SK-N-SH treated with all-trans-retinoic acid at 6 μM for 48 hours (cell line): ENCODE data around the gene IGFL2.

Source experiments
- ATAC-seq: fragments of 200-7000 bp; cut with Tn5 transposase; 3 replicates; pipeline ENCODE4 v1.9.1; 2020; ENCODE audit warnings: mild to moderate bottlenecking, moderate library complexity
- ARNTL ChIP-seq: fragments of 450-650 bp; formaldehyde crosslinking; IDR thresholded peaks from 2 replicates; pipeline ENCODE4 v1.5.0; 2020; ENCODE audit warnings: low read depth, mild to moderate bottlenecking, moderate library complexity, borderline replicate concordance
- BACH2 ChIP-seq: fragments of 250-450 bp; sonication (Bioruptor Pico); IDR thresholded peaks from 2 replicates; pipeline ENCODE4 v1.9.0; 2021; ENCODE audit warnings: mild to moderate bottlenecking, borderline replicate concordance
- CREB5 ChIP-seq: fragments of 250-450 bp; sonication (Bioruptor Pico); IDR thresholded peaks from 2 replicates; pipeline ENCODE4 v1.5.1; 2020; ENCODE audit warnings: low read depth, mild to moderate bottlenecking, moderate library complexity
- CSDC2 ChIP-seq: fragments of 250-450 bp; sonication (Bioruptor Pico); IDR thresholded peaks from 2 replicates; pipeline ENCODE4 v1.5.0; 2020; ENCODE audit warnings: mild to moderate bottlenecking, moderate library complexity
- CSRNP3 ChIP-seq: fragments of 250-450 bp; sonication (Bioruptor Pico); IDR thresholded peaks from 2 replicates; pipeline ENCODE4 v1.5.1; 2021; ENCODE audit warnings: mild to moderate bottlenecking, moderate library complexity
- ESRRG ChIP-seq: fragments of 250-450 bp; sonication (Bioruptor Pico); IDR thresholded peaks from 2 replicates; pipeline ENCODE4 v1.6.1; 2021; ENCODE audit warnings: mild to moderate bottlenecking
- GLIS3 ChIP-seq: fragments of 250-450 bp; sonication (Bioruptor Pico); IDR thresholded peaks from 2 replicates; pipeline ENCODE4 v1.5.0; 2020; ENCODE audit warnings: mild to moderate bottlenecking, moderate library complexity
- ISL1 ChIP-seq: fragments of 250-450 bp; sonication (Bioruptor Pico); IDR thresholded peaks from 2 replicates; pipeline ENCODE4 v2.1.2; 2022; ENCODE audit warnings: mild to moderate bottlenecking, moderate library complexity
- PATZ1 ChIP-seq: fragments of 250-450 bp; sonication (Bioruptor Pico); IDR thresholded peaks from 2 replicates; pipeline ENCODE4 v1.8.0; 2020; ENCODE audit warnings: mild to moderate bottlenecking, moderate library complexity, borderline replicate concordance
- POU6F1 ChIP-seq: fragments of 250-450 bp; sonication (Bioruptor Pico); IDR thresholded peaks from 2 replicates; pipeline ENCODE4 v1.8.0; 2021; ENCODE audit warnings: low read depth, mild to moderate bottlenecking, moderate library complexity, borderline replicate concordance
- PPARA ChIP-seq: fragments of 250-450 bp; sonication (Bioruptor Pico); IDR thresholded peaks from 2 replicates; pipeline ENCODE4 v1.5.0; 2020; ENCODE audit warnings: mild to moderate bottlenecking, borderline replicate concordance
- RARB ChIP-seq: fragments of 250-450 bp; sonication (Bioruptor Pico); IDR thresholded peaks from 2 replicates; pipeline ENCODE4 v1.8.0; 2021; ENCODE audit warnings: mild to moderate bottlenecking, moderate library complexity
- SNAI2 ChIP-seq: fragments of 250-450 bp; sonication (Bioruptor Pico); IDR thresholded peaks from 2 replicates; pipeline ENCODE4 v1.5.0; 2020; ENCODE audit warnings: mild to moderate bottlenecking, moderate library complexity
- TCF4 ChIP-seq: fragments of 250-450 bp; sonication (Bioruptor Pico); IDR thresholded peaks from 2 replicates; pipeline ENCODE4 v1.8.0; 2021; ENCODE audit warnings: mild to moderate bottlenecking, moderate library complexity, borderline replicate concordance
- TOX ChIP-seq: fragments of 250-450 bp; sonication (Bioruptor Pico); IDR thresholded peaks from 2 replicates; pipeline ENCODE4 v1.8.0; 2021; ENCODE audit warnings: mild to moderate bottlenecking, moderate library complexity, borderline replicate concordance
- TSHZ2 ChIP-seq: fragments of 250-450 bp; sonication (Bioruptor Pico); IDR thresholded peaks from 2 replicates; pipeline ENCODE4 v1.5.0; 2020; ENCODE audit warnings: mild to moderate bottlenecking, moderate library complexity
- ZC3H10 ChIP-seq: fragments of 250-450 bp; sonication (Bioruptor Pico); IDR thresholded peaks from 2 replicates; pipeline ENCODE4 v1.5.1; 2021; ENCODE audit warnings: mild to moderate bottlenecking, moderate library complexity
- ZFP3 ChIP-seq: fragments of 250-450 bp; sonication (Bioruptor Pico); IDR thresholded peaks from 2 replicates; pipeline ENCODE4 v1.5.0; 2020; ENCODE audit warnings: mild to moderate bottlenecking, moderate library complexity
- ZFP30 ChIP-seq: fragments of 450-650 bp; formaldehyde crosslinking; IDR thresholded peaks from 2 replicates; pipeline ENCODE4 v1.5.0; 2022; ENCODE audit warnings: mild to moderate bottlenecking, moderate library complexity
- ZNF565 ChIP-seq: fragments of 450-650 bp; formaldehyde crosslinking; conservative IDR thresholded peaks from 2 replicates; pipeline ENCODE4 v1.5.0; 2020; ENCODE audit warnings: low read depth, mild to moderate bottlenecking, moderate library complexity
- ZNF70 ChIP-seq: fragments of 450-650 bp; formaldehyde crosslinking; IDR thresholded peaks from 2 replicates; pipeline ENCODE4 v1.5.0; 2020; ENCODE audit warnings: mild to moderate bottlenecking, moderate library complexity
- ZNF8 ChIP-seq: fragments of 450-650 bp; formaldehyde crosslinking; IDR thresholded peaks from 2 replicates; pipeline ENCODE4 v1.5.0; 2020; ENCODE audit warnings: mild to moderate bottlenecking, moderate library complexity

Gene IGFL2

GRCh38 chr19:46197314-46198070 is 49.5 kb downstream of the IGFL2 start:
- TF ChIP-seq PATZ1 (CRISPR knock-in tag) (no peak), ZFP3 (CRISPR knock-in tag) (no peak), ZC3H10 (CRISPR knock-in tag) (no peak), TOX (CRISPR knock-in tag) (no peak), ZNF565 (CRISPR knock-in tag) (no peak), CSRNP3 (CRISPR knock-in tag) (no peak), CREB5 (CRISPR knock-in tag) (no peak), PPARA (no peak), POU6F1 (CRISPR knock-in tag) (no peak), ZFP30 (no peak), ARNTL (no peak), CSDC2 (no peak), ZNF8 (no peak), ESRRG (CRISPR knock-in tag) (no peak), TCF4 (CRISPR knock-in tag) (no peak), RARB (CRISPR knock-in tag) (no peak), BACH2 (CRISPR knock-in tag) (no peak), ISL1 (CRISPR knock-in tag) (no peak), GLIS3 (CRISPR knock-in tag) (no peak), SNAI2 (no peak)
- TF ChIP-seq, all 23 proteins: peak for 0
- no peak for ATAC-seq

- TF ChIP-seq ZNF8: no peak
- TF ChIP-seq PPARA: no peak
- TF ChIP-seq ZNF565 (CRISPR knock-in tag): no peak
- TF ChIP-seq PATZ1 (CRISPR knock-in tag): no peak
- TF ChIP-seq ZNF70: no peak
- TF ChIP-seq CREB5 (CRISPR knock-in tag): no peak
- no peak for TF ChIP-seq CSRNP3 (CRISPR knock-in tag)
- no peak for TF ChIP-seq TSHZ2
- TF ChIP-seq RARB (CRISPR knock-in tag): no peak
- no peak for TF ChIP-seq BACH2 (CRISPR knock-in tag)
- TF ChIP-seq ZC3H10 (CRISPR knock-in tag): no peak
- no peak for TF ChIP-seq ESRRG (CRISPR knock-in tag)
- no peak for TF ChIP-seq TOX (CRISPR knock-in tag)
Observed at GRCh38 chr19:46198756-46199155, 50.7 kb downstream of the IGFL2 start.

More at GRCh38 chr19:46198756-46199155, 50.7 kb downstream of the IGFL2 start:
- no peak for ATAC-seq
